ENCODE data around the gene PITRM1. TPM values are rescaled to one million over a fixed set of nuclear protein-coding genes. Genes with fewer than 3 reads are reported as not detected.

Gene PITRM1
- polyA plus RNA-seq, 2 of the 4 experiments (the other 2 are of a cell fraction) = 45.9 to 64.5 TPM

DNA sequence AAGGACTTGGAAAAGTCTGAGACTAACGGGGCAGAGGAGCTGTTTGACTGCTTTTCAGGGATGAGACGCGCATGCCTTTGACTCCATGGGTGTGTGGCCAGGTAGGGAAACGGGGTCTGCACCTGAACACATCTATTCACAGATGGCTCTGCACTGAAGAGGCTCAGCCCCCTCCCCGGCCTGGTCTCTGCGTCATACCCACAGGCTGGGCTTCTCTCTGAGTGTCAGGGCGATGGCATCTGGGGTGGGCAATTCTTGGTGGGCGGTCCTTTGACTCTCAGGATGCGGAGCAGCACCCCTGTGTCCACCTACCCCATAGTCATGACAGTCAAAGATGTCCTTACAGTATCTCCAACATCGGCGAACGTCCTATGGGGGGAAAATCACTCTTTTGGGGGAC is 82.2 kb downstream of the PITRM1 start:
- CTCF ChIA-PET = interaction anchor here (1.1 to 4.0 kb wide), 10 partner anchors 10 to 163 kb away, joined by 3 to 24 read pairs (median 7); no protein-coding TSS in a partner anchor
- 25% methylated on average over 8 of the region's 12 CpGs for WGBS (ENCODE audit: missing lambda C conversion rate)
- H3K4me2 ChIP-seq = peak overlapping the region; percentile 79
- peaks cover 88% of the 10 kb centered on the region for H3K4me1 ChIP-seq
- no peak for FAIRE-seq
- ATAC-seq = peak in 1 of 2 experiments; percentile 32; a peak in 3 of 6 replicates
- H3K4me3 ChIP-seq = peak overlapping the region; percentile 12; the same call in 2 of the 3 replicates
- peak overlapping the region; percentile 92 to 99 for H3K27ac ChIP-seq
- peak in 1 of 2 experiments; percentile 53 for DNase-seq (ENCODE audit: low read depth in 1 of 2, low spot score in 1 of 2)
- no peaks in the 10 kb centered on the region for H3K9me3 ChIP-seq
- TF ChIP-seq POLR2AphosphoS2 (conservative IDR thresholded peaks at IDR 0.05; ENCODE audit: low read length) (0 out of 2 replicates have a peak, but pooled peaks have one; percentile 50), BHLHE40 (IDR thresholded peaks at IDR 0.05; ENCODE audit: low read depth, low read length) (no peak), HOXA7 (CRISPR knock-in tag; IDR thresholded peaks at IDR 0.05) (no peak)
- POLR2A ChIA-PET = interaction anchor here (0.8 to 2.2 kb wide), 10 partner anchors 9 to 82 kb away, joined by 3 to 24 read pairs (median 6); partner anchors contain the start of genes PFKP and PITRM1

Other genes with a start within 250 kb of the PITRM1 start
- 164 and 166 TPM in 2 replicates for gene PFKP, start 105.2 kb downstream of the PITRM1 start, polyA plus RNA-seq (2011; rRNA removed)
- gene PFKP, start 105.2 kb downstream of the PITRM1 start, polyA plus RNA-seq (2017; fragmentation: RNase III; extraction: RNeasy Plus Mini Kit Qiagen cat#74134 plus additional on column Dnase treatment) = 273 to 329 TPM (median 279 TPM) in 3 replicates